ENCODE results near the gene CD55.

CD55 gene

GRCh38 chr1:207396168-207396746 is 74.8 kb downstream of the CD55 start:
- WGBS (ENCODE audit: extremely low coverage, insufficient coverage, low lambda C conversion rate): no CpG with 5 or more reads among the region's 3 CpGs
- no peaks in the 10 kb centered on the region for H3K27me3 ChIP-seq (ENCODE audit: insufficient read depth, low read length, poor library complexity)

GRCh38 chr1:207397525-207397926 is 76.0 kb downstream of the CD55 start:
- H3K4me3 ChIP-seq (ENCODE audit: low read length): no peak overlapping the region
- no peak overlapping the region for H2BK120ac ChIP-seq (ENCODE audit: low read depth, low read length)
- H3K79me2 ChIP-seq (ENCODE audit: control insufficient read depth, insufficient read depth, low read length): no peaks in the 10 kb centered on the region
- no peaks in the 10 kb centered on the region for H3K36me3 ChIP-seq (ENCODE audit: control insufficient read depth, insufficient read depth, low read length)
- H3K4me1 ChIP-seq (ENCODE audit: control insufficient read depth, low read depth, low read length): no peaks in the 10 kb centered on the region
- H3K18ac ChIP-seq (ENCODE audit: low read length): no peak overlapping the region
- no peaks in the 10 kb centered on the region for H3K79me1 ChIP-seq (ENCODE audit: low read length)
- no CpG with 5 or more reads among the region's 2 CpGs for WGBS (ENCODE audit: extremely low coverage, insufficient coverage, low lambda C conversion rate)
- no peak overlapping the region for H4K8ac ChIP-seq (ENCODE audit: low read depth, low read length)
- peak; percentile 38 for DNase-seq
- no peak overlapping the region for H3K23ac ChIP-seq (ENCODE audit: low read length)
- no peak overlapping the region for H4K5ac ChIP-seq (ENCODE audit: low read length)
- no peak overlapping the region for H3K4me2 ChIP-seq (ENCODE audit: low read length)
- no peak overlapping the region for H2AK5ac ChIP-seq (ENCODE audit: low read length)
- no peak overlapping the region for H3K27ac ChIP-seq (ENCODE audit: low read depth, low read length)
- no peak overlapping the region for H3K56ac ChIP-seq (ENCODE audit: low read length)
- H3K9ac ChIP-seq (ENCODE audit: low read length): no peak overlapping the region
- H2BK15ac ChIP-seq (replicated peaks; ENCODE audit: low read depth): no peak overlapping the region
- no peaks in the 10 kb centered on the region for H3K27me3 ChIP-seq (ENCODE audit: insufficient read depth, low read length, poor library complexity)
- no peak overlapping the region for H3K4ac ChIP-seq (ENCODE audit: low read depth, low read length)
- H2BK5ac ChIP-seq (ENCODE audit: low read length): no peak overlapping the region

More at GRCh38 chr1:207396168-207396746, 74.8 kb downstream of the CD55 start:
- H3K79me2 ChIP-seq (ENCODE audit: control insufficient read depth, insufficient read depth, low read length): no peaks in the 10 kb centered on the region
- peak; percentile 10 for DNase-seq
- no peak overlapping the region for H3K4me2 ChIP-seq (ENCODE audit: low read length)
- no peak overlapping the region for H3K9ac ChIP-seq (ENCODE audit: low read length)
- no peak overlapping the region for H2BK120ac ChIP-seq (ENCODE audit: low read depth, low read length)
- H3K4me3 ChIP-seq (ENCODE audit: low read length): no peak overlapping the region
- H3K18ac ChIP-seq (ENCODE audit: low read length): no peak overlapping the region
- H3K23ac ChIP-seq (ENCODE audit: low read length): no peak overlapping the region
- H2BK5ac ChIP-seq (ENCODE audit: low read length): no peak overlapping the region
- no peaks in the 10 kb centered on the region for H3K36me3 ChIP-seq (ENCODE audit: control insufficient read depth, insufficient read depth, low read length)
- no peak overlapping the region for H2BK15ac ChIP-seq (replicated peaks; ENCODE audit: low read depth)
- H3K4ac ChIP-seq (ENCODE audit: low read depth, low read length): no peak overlapping the region
- no peak overlapping the region for H4K8ac ChIP-seq (ENCODE audit: low read depth, low read length)
- no peak overlapping the region for H3K56ac ChIP-seq (ENCODE audit: low read length)
- no peak overlapping the region for H4K5ac ChIP-seq (ENCODE audit: low read length)
- H3K27ac ChIP-seq (ENCODE audit: low read depth, low read length): no peak overlapping the region
- no peak overlapping the region for H2AK5ac ChIP-seq (ENCODE audit: low read length)
- no peaks in the 10 kb centered on the region for H3K79me1 ChIP-seq (ENCODE audit: low read length)
- no peaks in the 10 kb centered on the region for H3K4me1 ChIP-seq (ENCODE audit: control insufficient read depth, low read depth, low read length)

GRCh38 chr1:207398986-207399385 is 77.5 kb downstream of the CD55 start:
- H2AK5ac ChIP-seq (ENCODE audit: low read length): no peak overlapping the region
- H3K18ac ChIP-seq (ENCODE audit: low read length): no peak overlapping the region
- DNase-seq: no peak
- H3K79me1 ChIP-seq (ENCODE audit: low read length): no peaks in the 10 kb centered on the region
- no peak overlapping the region for H2BK5ac ChIP-seq (ENCODE audit: low read length)
- no peak overlapping the region for H3K56ac ChIP-seq (ENCODE audit: low read length)
- H3K79me2 ChIP-seq (ENCODE audit: control insufficient read depth, insufficient read depth, low read length): no peaks in the 10 kb centered on the region
- no peak overlapping the region for H2BK120ac ChIP-seq (ENCODE audit: low read depth, low read length)
- no peak overlapping the region for H4K5ac ChIP-seq (ENCODE audit: low read length)
- H3K4me2 ChIP-seq (ENCODE audit: low read length): no peak overlapping the region
- no peak overlapping the region for H2BK15ac ChIP-seq (replicated peaks; ENCODE audit: low read depth)
- no peak overlapping the region for H3K23ac ChIP-seq (ENCODE audit: low read length)
- no peak overlapping the region for H3K9ac ChIP-seq (ENCODE audit: low read length)
- no peak overlapping the region for H3K4me3 ChIP-seq (ENCODE audit: low read length)
- no peak overlapping the region for H4K8ac ChIP-seq (ENCODE audit: low read depth, low read length)
- no peak overlapping the region for H3K4ac ChIP-seq (ENCODE audit: low read depth, low read length)
- no peak overlapping the region for H3K27ac ChIP-seq (ENCODE audit: low read depth, low read length)
- H3K36me3 ChIP-seq (ENCODE audit: control insufficient read depth, insufficient read depth, low read length): no peaks in the 10 kb centered on the region
- H3K27me3 ChIP-seq (ENCODE audit: insufficient read depth, low read length, poor library complexity): no peaks in the 10 kb centered on the region
- WGBS (ENCODE audit: extremely low coverage, insufficient coverage, low lambda C conversion rate): no CpG with 5 or more reads among the region's 1 CpG
- no peaks in the 10 kb centered on the region for H3K4me1 ChIP-seq (ENCODE audit: control insufficient read depth, low read depth, low read length)

GRCh38 chr1:207401578-207401977 is 80.1 kb downstream of the CD55 start:
- Histone ChIP-seq H3K9ac (ENCODE audit: low read length) (no peak overlapping the region), H3K4ac (ENCODE audit: low read depth, low read length) (no peak overlapping the region), H2BK120ac (ENCODE audit: low read depth, low read length) (no peak overlapping the region), H3K79me2 (ENCODE audit: control insufficient read depth, insufficient read depth, low read length) (no peaks in the 10 kb centered on the region), H3K36me3 (ENCODE audit: control insufficient read depth, insufficient read depth, low read length) (no peaks in the 10 kb centered on the region), H3K79me1 (ENCODE audit: low read length) (no peaks in the 10 kb centered on the region), H2BK15ac (replicated peaks; ENCODE audit: low read depth) (no peak overlapping the region), H3K27ac (ENCODE audit: low read depth, low read length) (no peak overlapping the region), H3K27me3 (ENCODE audit: insufficient read depth, low read length, poor library complexity) (no peaks in the 10 kb centered on the region), H3K4me1 (ENCODE audit: control insufficient read depth, low read depth, low read length) (no peaks in the 10 kb centered on the region), H4K5ac (ENCODE audit: low read length) (no peak overlapping the region), H2BK5ac (ENCODE audit: low read length) (no peak overlapping the region), H3K18ac (ENCODE audit: low read length) (no peak overlapping the region), H3K56ac (ENCODE audit: low read length) (no peak overlapping the region), H3K4me2 (ENCODE audit: low read length) (no peak overlapping the region), H3K4me3 (ENCODE audit: low read length) (no peak overlapping the region), H4K8ac (ENCODE audit: low read depth, low read length) (no peak overlapping the region), H2AK5ac (ENCODE audit: low read length) (no peak overlapping the region), H3K23ac (ENCODE audit: low read length) (no peak overlapping the region)
- DNase-seq: no peak
- WGBS (ENCODE audit: extremely low coverage, insufficient coverage, low lambda C conversion rate): no CpG with 5 or more reads among the region's 7 CpGs

- H3K4me3 ChIP-seq (ENCODE audit: low read length): no peak overlapping the region
- no peak overlapping the region for H3K18ac ChIP-seq (ENCODE audit: low read length)
- H3K27me3 ChIP-seq (ENCODE audit: insufficient read depth, low read length, poor library complexity): no peaks in the 10 kb centered on the region
- no peak overlapping the region for H3K27ac ChIP-seq (ENCODE audit: low read depth, low read length)
- H2AK5ac ChIP-seq (ENCODE audit: low read length): no peak overlapping the region
- no peak overlapping the region for H3K9ac ChIP-seq (ENCODE audit: low read length)
- H3K4me1 ChIP-seq (ENCODE audit: control insufficient read depth, low read depth, low read length): no peaks in the 10 kb centered on the region
- no peaks in the 10 kb centered on the region for H3K79me2 ChIP-seq (ENCODE audit: control insufficient read depth, insufficient read depth, low read length)
- H3K23ac ChIP-seq (ENCODE audit: low read length): no peak overlapping the region
- WGBS (ENCODE audit: extremely low coverage, insufficient coverage, low lambda C conversion rate): no CpG with 5 or more reads among the region's 4 CpGs
- no peak overlapping the region for H3K4ac ChIP-seq (ENCODE audit: low read depth, low read length)
- no peak overlapping the region for H3K56ac ChIP-seq (ENCODE audit: low read length)
- H3K36me3 ChIP-seq (ENCODE audit: control insufficient read depth, insufficient read depth, low read length): no peaks in the 10 kb centered on the region
- H4K5ac ChIP-seq (ENCODE audit: low read length): no peak overlapping the region
- no peaks in the 10 kb centered on the region for H3K79me1 ChIP-seq (ENCODE audit: low read length)
- no peak overlapping the region for H2BK15ac ChIP-seq (replicated peaks; ENCODE audit: low read depth)
- H3K4me2 ChIP-seq (ENCODE audit: low read length): no peak overlapping the region
- no peak overlapping the region for H4K8ac ChIP-seq (ENCODE audit: low read depth, low read length)
- no peak overlapping the region for H2BK120ac ChIP-seq (ENCODE audit: low read depth, low read length)
- no peak overlapping the region for H2BK5ac ChIP-seq (ENCODE audit: low read length)
- no peak for DNase-seq
Observed at GRCh38 chr1:207402744-207403143, 81.3 kb downstream of the CD55 start.

- Histone ChIP-seq H3K56ac (ENCODE audit: low read length) (no peak overlapping the region), H3K4me3 (ENCODE audit: low read length) (no peak overlapping the region), H3K23ac (ENCODE audit: low read length) (no peak overlapping the region), H2BK15ac (replicated peaks; ENCODE audit: low read depth) (no peak overlapping the region), H4K5ac (ENCODE audit: low read length) (no peak overlapping the region), H3K27me3 (ENCODE audit: insufficient read depth, low read length, poor library complexity) (no peaks in the 10 kb centered on the region), H2AK5ac (ENCODE audit: low read length) (no peak overlapping the region), H3K79me2 (ENCODE audit: control insufficient read depth, insufficient read depth, low read length) (no peaks in the 10 kb centered on the region), H3K36me3 (ENCODE audit: control insufficient read depth, insufficient read depth, low read length) (no peaks in the 10 kb centered on the region), H3K79me1 (ENCODE audit: low read length) (no peaks in the 10 kb centered on the region), H2BK5ac (ENCODE audit: low read length) (no peak overlapping the region), H4K8ac (ENCODE audit: low read depth, low read length) (no peak overlapping the region), H2BK120ac (ENCODE audit: low read depth, low read length) (no peak overlapping the region), H3K4me1 (ENCODE audit: control insufficient read depth, low read depth, low read length) (no peaks in the 10 kb centered on the region), H3K9ac (ENCODE audit: low read length) (no peak overlapping the region), H3K4ac (ENCODE audit: low read depth, low read length) (no peak overlapping the region), H3K4me2 (ENCODE audit: low read length) (no peak overlapping the region), H3K18ac (ENCODE audit: low read length) (no peak overlapping the region), H3K27ac (ENCODE audit: low read depth, low read length) (no peak overlapping the region)
- peak; percentile 67 for DNase-seq
- no CpG with 5 or more reads among the region's 6 CpGs for WGBS (ENCODE audit: extremely low coverage, insufficient coverage, low lambda C conversion rate)
Observed at GRCh38 chr1:207404849-207405525, 83.5 kb downstream of the CD55 start.
